NCI-H1105 (cell line): ENCODE results near the gene TIAL1.
"Not testable (repeated sequence)": the region's sequence is repeated elsewhere in the genome, so short reads cannot be mapped to it uniquely, and the experiment has no call there.

Experiments used
- DNase-seq: peaks from one replicate; lab custom pipeline; 2025; lab: John Stamatoyannopoulos, UW

The TIAL1 gene

GRCh38 chr10:119528663-119529237 is 68.0 kb downstream of the TIAL1 start:
- DNase-seq, result not testable (repeated sequence)

- DNase-seq, result no peak
These were observed 69.9 kb downstream of the TIAL1 start for GRCh38 chr10:119526621-119527592.

- no peak for DNase-seq
These were observed 70.6 kb downstream of the TIAL1 start for GRCh38 chr10:119526149-119526548.

DNA sequence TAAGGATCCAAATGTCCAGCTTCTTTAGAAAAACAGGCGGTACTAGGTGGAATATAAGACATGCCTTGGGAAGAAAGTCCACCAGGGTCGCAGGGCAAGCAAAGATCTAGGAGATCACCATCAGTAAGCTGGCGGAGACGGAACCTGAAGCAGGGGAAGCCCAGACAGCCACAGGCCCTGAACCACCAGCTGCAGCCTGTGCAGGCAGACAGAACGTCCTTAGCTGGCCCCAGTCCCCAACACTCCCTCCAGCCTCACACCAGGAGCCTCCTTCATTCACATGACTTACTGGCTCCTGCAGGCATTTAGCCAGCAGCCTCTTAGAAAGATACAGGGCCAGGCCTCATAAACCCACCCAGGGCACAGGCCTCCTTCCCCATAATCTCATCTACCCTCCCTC is 71.6 kb downstream of the TIAL1 start:
- DNase-seq, result no peak

DNA sequence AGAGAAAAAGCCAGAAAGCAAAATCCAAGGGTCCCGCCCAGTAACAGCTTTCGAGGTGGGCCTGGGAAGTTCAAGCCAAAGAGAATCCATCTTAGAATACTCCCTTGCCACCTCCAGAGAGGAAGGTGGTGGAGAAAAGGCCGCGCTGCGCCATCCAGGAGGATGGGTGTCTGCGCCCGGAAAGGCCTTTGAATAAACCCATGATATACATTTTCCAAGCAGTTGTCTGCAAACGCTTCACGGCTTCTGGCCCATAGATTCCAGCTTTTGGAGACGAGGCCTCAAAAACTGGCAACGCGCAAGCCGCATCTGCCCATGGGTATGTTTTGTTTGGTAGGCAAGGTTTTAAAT is 72.1 kb downstream of the TIAL1 start:
- no peak for DNase-seq

GRCh38 chr10:119523895-119524719 is 72.7 kb downstream of the TIAL1 start:
- no peak for DNase-seq
